GM21447 (cell line): ENCODE results near the gene PDF.
"Not testable (repeated sequence)": the region's sequence is repeated elsewhere in the genome, so short reads cannot be mapped to it uniquely, and the experiment has no call there.

Experiments used
- ATAC-seq: cut with Tn5 transposase; IDR thresholded peaks from one replicate; pipeline ENCODE4 v1.9.1; 2021; ENCODE audit not compliant: unreplicated experiment

The PDF gene

GRCh38 chr16:69318177-69318910, 12.0 kb downstream of the PDF start:
- no peak for ATAC-seq

- ATAC-seq: no peak
Observed at GRCh38 chr16:69316595-69317034, 13.8 kb downstream of the PDF start.

- no peak for ATAC-seq
Observed at GRCh38 chr16:69315486-69316311, 14.7 kb downstream of the PDF start.

- ATAC-seq: no peak
Observed at GRCh38 chr16:69314534-69314933, 15.9 kb downstream of the PDF start.

GRCh38 chr16:69313469-69313868, 16.9 kb downstream of the PDF start:
- ATAC-seq: no peak

- peak; percentile 38 for ATAC-seq
Observed at GRCh38 chr16:69311533-69312387, 18.6 kb downstream of the PDF start.

- peak; percentile 89 for ATAC-seq
Observed at GRCh38 chr16:69310653-69311532, 19.5 kb downstream of the PDF start, which contains the start of gene VPS4A. Gene VPS4A (plus strand): TSS chr16:69311350. CDS start chr16:69311512, 162 bp downstream.

- ATAC-seq: no peak
Observed at GRCh38 chr16:69309316-69309715, 21.1 kb downstream of the PDF start.

- ATAC-seq: no peak
Observed at GRCh38 chr16:69307856-69308255, 22.5 kb downstream of the PDF start.

GRCh38 chr16:69307091-69307490, 23.3 kb downstream of the PDF start:
- ATAC-seq: no peak

GRCh38 chr16:69306031-69306430, 24.4 kb downstream of the PDF start:
- ATAC-seq: no peak

GRCh38 chr16:69302301-69302700, 28.1 kb downstream of the PDF start:
- ATAC-seq: no peak

GRCh38 chr16:69301861-69302260, 28.5 kb downstream of the PDF start:
- ATAC-seq: no peak

- ATAC-seq: no peak
Observed at GRCh38 chr16:69301187-69301586, 29.2 kb downstream of the PDF start.

GRCh38 chr16:69298261-69298660, 32.1 kb downstream of the PDF start:
- no peak for ATAC-seq

GRCh38 chr16:69296771-69297170, 33.6 kb downstream of the PDF start:
- ATAC-seq: not testable (repeated sequence)

GRCh38 chr16:69294051-69294450, 36.3 kb downstream of the PDF start:
- no peak for ATAC-seq

- ATAC-seq: no peak
Observed at GRCh38 chr16:69293401-69293800, 37.0 kb downstream of the PDF start.

GRCh38 chr16:69291657-69292056, 38.7 kb downstream of the PDF start:
- not testable (repeated sequence) for ATAC-seq
